Measurements from ENCODE around the gene ME3. TPM values are rescaled to one million over a fixed set of nuclear protein-coding genes. Genes with fewer than 3 reads are reported as not detected.
"Not testable (repeated sequence)": the region's sequence is repeated elsewhere in the genome, so short reads cannot be mapped to it uniquely, and the experiment has no call there.

The ME3 gene
- total RNA-seq, 1 experiment from 2014 or later: 0.30 TPM

DNA sequence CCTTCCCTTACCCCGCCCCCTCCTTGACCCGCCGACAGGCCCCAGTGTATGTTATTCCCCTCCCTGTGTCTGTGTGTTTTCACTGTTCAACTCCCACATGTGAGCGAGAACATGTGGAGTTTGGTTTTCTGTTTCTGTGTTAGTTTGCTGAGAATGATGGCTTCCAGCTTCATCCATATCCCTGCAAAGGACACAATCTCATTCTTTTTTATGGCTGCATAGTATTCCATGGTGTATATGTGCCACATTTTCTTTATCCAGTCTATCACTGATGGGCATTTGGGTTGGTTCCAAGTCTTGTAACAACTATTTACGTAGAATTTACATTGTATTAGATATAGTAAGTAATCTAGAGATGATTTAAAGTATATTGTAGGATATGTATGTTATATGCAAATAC, 149.9 kb downstream of the ME3 start:
- H3K4me1 ChIP-seq (ENCODE audit: control insufficient read depth in 1 of 2, insufficient read depth in 2 of 2, low read length in 2 of 2): peaks cover 36 to 42% of the 10 kb centered on the region in 2 experiments
- POLR2A ChIA-PET: not testable (repeated sequence)

DNA sequence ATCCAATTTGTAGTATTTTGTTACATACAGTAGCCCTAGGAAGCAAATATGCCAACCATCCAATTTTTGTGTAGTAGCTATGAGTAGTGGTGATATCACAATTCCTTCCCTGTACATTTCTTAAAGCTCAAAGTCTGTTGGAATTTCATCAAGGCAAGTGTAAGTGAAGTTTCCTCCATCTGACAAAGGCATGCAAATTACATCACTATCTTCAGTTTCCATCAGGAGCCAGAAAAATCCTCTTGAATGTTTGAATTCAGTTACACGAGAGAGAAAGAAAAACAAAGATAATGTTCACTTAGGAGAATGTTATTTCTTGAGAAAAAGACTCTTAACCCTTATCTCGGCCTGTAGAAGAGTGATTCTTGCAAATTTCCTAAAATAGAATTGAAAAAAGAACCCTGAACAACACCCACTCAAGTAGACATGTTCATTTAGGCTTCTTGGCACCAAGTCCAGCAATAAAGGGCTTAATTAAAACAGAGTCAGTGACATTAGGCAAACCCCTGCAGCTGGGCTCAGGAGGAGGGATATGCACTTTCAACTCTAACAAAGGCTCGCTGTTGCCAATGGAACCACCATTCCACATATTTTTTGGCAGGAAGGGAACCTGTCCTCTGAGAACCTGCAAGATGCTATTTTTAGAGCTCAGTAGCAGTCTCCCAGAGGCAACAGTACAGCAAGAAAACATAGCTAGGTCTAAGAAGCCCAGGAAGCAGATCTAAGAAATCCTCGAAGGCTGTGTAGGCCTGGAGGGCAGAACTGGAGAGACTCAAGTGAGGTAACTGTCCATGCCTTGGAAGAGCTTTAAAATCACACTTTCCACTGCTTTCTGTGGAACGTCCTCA, 153.1 kb downstream of the ME3 start:
- Histone ChIP-seq H3K9me3 (ENCODE audit: control insufficient read depth in 1 of 2, insufficient read depth in 1 of 2, low read depth in 1 of 2, low read length in 2 of 2) (no peaks in the 10 kb centered on the region), H3K9ac (ENCODE audit: low read length) (no peak overlapping the region), H3K4me1 (ENCODE audit: control insufficient read depth in 1 of 2, insufficient read depth in 2 of 2, low read length in 2 of 2) (peaks cover 23 to 37% of the 10 kb centered on the region in 2 experiments), H4K20me1 (ENCODE audit: insufficient read depth) (no peaks in the 10 kb centered on the region), H3K27me3 (ENCODE audit: insufficient read depth, low read length) (no peaks in the 10 kb centered on the region), H3K4me3 (replicated peaks in 1 of 2; ENCODE audit: low read depth in 1 of 2, low read length in 2 of 2) (no peak overlapping the region), H3K9me2 (ENCODE audit: insufficient read depth) (no peaks in the 10 kb centered on the region), H3K79me2 (ENCODE audit: insufficient read depth, low read length) (no peaks in the 10 kb centered on the region), H3K27ac (ENCODE audit: low read depth, low read length) (no peak overlapping the region), H3K36me3 (ENCODE audit: control insufficient read depth in 1 of 2, insufficient read depth in 2 of 2, low read length in 2 of 2) (no peaks in the 10 kb centered on the region), H3K4me2 (ENCODE audit: low read length) (no peak overlapping the region), H2AFZ (ENCODE audit: low read depth, low read length, poor library complexity, severe bottlenecking) (no peak overlapping the region)
- BruUV-seq (replicated peaks): no TSS peak
- ChIA-PET POLR2A (no interaction called here), RAD21 (ENCODE audit: low non-redundant PET in 1 of 2, low total read pairs in 2 of 2, uncharacterized antibody in 2 of 2, unreplicated experiment in 2 of 2) (no interaction called here), CTCF (no interaction called here)
- ATAC-seq: no peak
- DNase-seq (ENCODE audit: low read depth, low spot score): no peak
- intact Hi-C loops (cut with micrococcal nuclease): no loop called here
- TF ChIP-seq ZFX (IDR thresholded peaks at IDR 0.05) (no peak), ELF1 (IDR thresholded peaks at IDR 0.05; ENCODE audit: borderline replicate concordance, low read depth) (no peak), SIN3A (IDR thresholded peaks at IDR 0.05; ENCODE audit: low read depth) (no peak), EZH2 (IDR thresholded peaks at IDR 0.05) (no peak), CEBPB (IDR thresholded peaks at IDR 0.05; ENCODE audit: low read depth) (no peak), RAD21 (IDR thresholded peaks at IDR 0.05; ENCODE audit: low read depth) (no peak), YY1 (IDR thresholded peaks at IDR 0.05; ENCODE audit: extremely low read depth, insufficient replicate concordance, low read depth, low read length) (no peak), JUND (IDR thresholded peaks at IDR 0.05) (no peak), SRF (IDR thresholded peaks at IDR 0.05; ENCODE audit: low read depth) (no peak), CBX3 (IDR thresholded peaks at IDR 0.05; ENCODE audit: low read depth) (no peak), POLR2AphosphoS5 (IDR thresholded peaks at IDR 0.05; ENCODE audit: low read depth, low read length) (no peak)
- TF ChIP-seq, protein P1, sequence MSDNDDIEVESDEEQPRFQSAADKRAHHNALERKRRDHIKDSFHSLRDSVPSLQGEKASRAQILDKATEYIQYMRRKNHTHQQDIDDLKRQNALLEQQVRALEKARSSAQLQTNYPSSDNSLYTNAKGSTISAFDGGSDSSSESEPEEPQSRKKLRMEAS (IDR thresholded peaks at IDR 0.05): no peak
- TF ChIP-seq, protein P2, sequence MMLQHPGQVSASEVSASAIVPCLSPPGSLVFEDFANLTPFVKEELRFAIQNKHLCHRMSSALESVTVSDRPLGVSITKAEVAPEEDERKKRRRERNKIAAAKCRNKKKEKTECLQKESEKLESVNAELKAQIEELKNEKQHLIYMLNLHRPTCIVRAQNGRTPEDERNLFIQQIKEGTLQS (IDR thresholded peaks at IDR 0.05): no peak
- TF ChIP-seq, protein P3, sequence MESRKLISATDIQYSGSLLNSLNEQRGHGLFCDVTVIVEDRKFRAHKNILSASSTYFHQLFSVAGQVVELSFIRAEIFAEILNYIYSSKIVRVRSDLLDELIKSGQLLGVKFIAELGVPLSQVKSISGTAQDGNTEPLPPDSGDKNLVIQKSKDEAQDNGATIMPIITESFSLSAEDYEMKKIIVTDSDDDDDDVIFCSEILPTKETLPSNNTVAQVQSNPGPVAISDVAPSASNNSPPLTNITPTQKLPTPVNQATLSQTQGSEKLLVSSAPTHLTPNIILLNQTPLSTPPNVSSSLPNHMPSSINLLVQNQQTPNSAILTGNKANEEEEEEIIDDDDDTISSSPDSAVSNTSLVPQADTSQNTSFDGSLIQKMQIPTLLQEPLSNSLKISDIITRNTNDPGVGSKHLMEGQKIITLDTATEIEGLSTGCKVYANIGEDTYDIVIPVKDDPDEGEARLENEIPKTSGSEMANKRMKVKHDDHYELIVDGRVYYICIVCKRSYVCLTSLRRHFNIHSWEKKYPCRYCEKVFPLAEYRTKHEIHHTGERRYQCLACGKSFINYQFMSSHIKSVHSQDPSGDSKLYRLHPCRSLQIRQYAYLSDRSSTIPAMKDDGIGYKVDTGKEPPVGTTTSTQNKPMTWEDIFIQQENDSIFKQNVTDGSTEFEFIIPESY (IDR thresholded peaks at IDR 0.05; ENCODE audit: extremely low read depth, insufficient replicate concordance, low read length): no peak
- TF ChIP-seq, protein P4, sequence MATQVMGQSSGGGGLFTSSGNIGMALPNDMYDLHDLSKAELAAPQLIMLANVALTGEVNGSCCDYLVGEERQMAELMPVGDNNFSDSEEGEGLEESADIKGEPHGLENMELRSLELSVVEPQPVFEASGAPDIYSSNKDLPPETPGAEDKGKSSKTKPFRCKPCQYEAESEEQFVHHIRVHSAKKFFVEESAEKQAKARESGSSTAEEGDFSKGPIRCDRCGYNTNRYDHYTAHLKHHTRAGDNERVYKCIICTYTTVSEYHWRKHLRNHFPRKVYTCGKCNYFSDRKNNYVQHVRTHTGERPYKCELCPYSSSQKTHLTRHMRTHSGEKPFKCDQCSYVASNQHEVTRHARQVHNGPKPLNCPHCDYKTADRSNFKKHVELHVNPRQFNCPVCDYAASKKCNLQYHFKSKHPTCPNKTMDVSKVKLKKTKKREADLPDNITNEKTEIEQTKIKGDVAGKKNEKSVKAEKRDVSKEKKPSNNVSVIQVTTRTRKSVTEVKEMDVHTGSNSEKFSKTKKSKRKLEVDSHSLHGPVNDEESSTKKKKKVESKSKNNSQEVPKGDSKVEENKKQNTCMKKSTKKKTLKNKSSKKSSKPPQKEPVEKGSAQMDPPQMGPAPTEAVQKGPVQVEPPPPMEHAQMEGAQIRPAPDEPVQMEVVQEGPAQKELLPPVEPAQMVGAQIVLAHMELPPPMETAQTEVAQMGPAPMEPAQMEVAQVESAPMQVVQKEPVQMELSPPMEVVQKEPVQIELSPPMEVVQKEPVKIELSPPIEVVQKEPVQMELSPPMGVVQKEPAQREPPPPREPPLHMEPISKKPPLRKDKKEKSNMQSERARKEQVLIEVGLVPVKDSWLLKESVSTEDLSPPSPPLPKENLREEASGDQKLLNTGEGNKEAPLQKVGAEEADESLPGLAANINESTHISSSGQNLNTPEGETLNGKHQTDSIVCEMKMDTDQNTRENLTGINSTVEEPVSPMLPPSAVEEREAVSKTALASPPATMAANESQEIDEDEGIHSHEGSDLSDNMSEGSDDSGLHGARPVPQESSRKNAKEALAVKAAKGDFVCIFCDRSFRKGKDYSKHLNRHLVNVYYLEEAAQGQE (IDR thresholded peaks at IDR 0.05; ENCODE audit: low read depth): no peak

More for the DNA sequence above, 149.9 kb downstream of the ME3 start:
- H3K9me2 ChIP-seq (ENCODE audit: insufficient read depth); H3K79me2 ChIP-seq (ENCODE audit: insufficient read depth, low read length); BruUV-seq (replicated peaks); RAD21 ChIA-PET (ENCODE audit: low non-redundant PET in 1 of 2, low total read pairs in 2 of 2, uncharacterized antibody in 2 of 2, unreplicated experiment in 2 of 2); H3K36me3 ChIP-seq (ENCODE audit: control insufficient read depth in 1 of 2, insufficient read depth in 2 of 2, low read length in 2 of 2); H3K9me3 ChIP-seq (ENCODE audit: control insufficient read depth in 1 of 2, insufficient read depth in 1 of 2, low read depth in 1 of 2, low read length in 2 of 2); H2AFZ ChIP-seq (ENCODE audit: low read depth, low read length, poor library complexity, severe bottlenecking); H3K9ac ChIP-seq (ENCODE audit: low read length); H4K20me1 ChIP-seq (ENCODE audit: insufficient read depth); CTCF ChIA-PET; H3K4me2 ChIP-seq (ENCODE audit: low read length); ATAC-seq; DNase-seq (ENCODE audit: low read depth, low spot score); H3K27ac ChIP-seq (ENCODE audit: low read depth, low read length); H3K4me3 ChIP-seq (replicated peaks in 1 of 2; ENCODE audit: low read depth in 1 of 2, low read length in 2 of 2); H3K27me3 ChIP-seq (ENCODE audit: insufficient read depth, low read length): not testable (repeated sequence)
- intact Hi-C loops (cut with micrococcal nuclease): loop anchor here (5.0 to 10.0 kb wide), 3 partner anchors 52 to 395 kb away; no protein-coding TSS in a partner anchor

Measured in HCT116 (cell line).